C4-2B (cell line): ENCODE data around the gene SNU13.

Source experiments
- CTCF ChIP-seq: fragments of 450-650 bp; conservative IDR thresholded peaks from 2 replicates; pipeline ENCODE4 v1.5.1; 2017; ENCODE audit warnings: mild to moderate bottlenecking
- ZFX ChIP-seq: fragments of 450-650 bp; IDR thresholded peaks from 2 replicates; pipeline ENCODE4 v1.6.1; 2017

DNA sequence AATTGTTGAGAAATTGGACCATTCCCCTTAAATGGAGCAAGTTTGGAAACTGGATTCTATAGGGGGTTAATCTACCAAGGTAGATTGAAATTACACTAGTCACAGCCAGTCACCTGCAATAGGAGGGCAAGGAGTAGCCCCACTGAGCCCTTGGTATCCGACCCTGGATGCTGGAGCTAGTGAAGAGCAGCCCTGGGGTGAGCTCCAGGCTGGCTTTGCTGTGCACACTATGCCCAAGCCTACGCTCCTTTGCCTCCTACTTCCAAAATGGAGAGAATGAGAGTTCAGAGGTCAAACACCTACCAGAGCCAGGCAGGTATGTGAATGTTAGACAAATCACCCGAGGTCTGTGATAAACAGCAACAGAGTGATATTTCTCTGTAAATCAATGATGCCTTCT, 23.7 kb downstream of the SNU13 start:
- TF ChIP-seq CTCF (no peak), ZFX (no peak)
